Gastroesophageal sphincter (tissue), 3 donors: ENCODE data around the gene FBXL17.

Source experiments
- POLR2A ChIP-seq, 2 donors: fragments of 450-650 bp; IDR thresholded peaks; one replicate each; pipeline ENCODE4 v1.6.1; 2017; ENCODE audit warnings: antibody characterized with exemption in 2 of 2, mild to moderate bottlenecking in 2 of 2, moderate library complexity in 1 of 2
- POLR2AphosphoS5 ChIP-seq: sonication (generic); formaldehyde crosslinking; IDR thresholded peaks from one replicate; pipeline ENCODE4 v1.6.1; 2017; ENCODE audit warnings: antibody characterized with exemption
- TF ChIP-seq, protein P1 (sequence below), 4 experiments: fragments of 200-600 bp in 2 of 4; fragments of 450-650 bp in 2 of 4; sonication (generic) in 1 of 4; IDR thresholded peaks; one replicate each; pipeline ENCODE4 v1.5.1; 2017 to 2019; ENCODE audit warnings: antibody characterized with exemption in 4 of 4, mild to moderate bottlenecking in 2 of 4, moderate library complexity in 2 of 4

- TF ChIP-seq POLR2AphosphoS5 (no peak), POLR2A (IDR thresholded peaks at IDR 0.05) (no peak)
- TF ChIP-seq, protein P1, sequence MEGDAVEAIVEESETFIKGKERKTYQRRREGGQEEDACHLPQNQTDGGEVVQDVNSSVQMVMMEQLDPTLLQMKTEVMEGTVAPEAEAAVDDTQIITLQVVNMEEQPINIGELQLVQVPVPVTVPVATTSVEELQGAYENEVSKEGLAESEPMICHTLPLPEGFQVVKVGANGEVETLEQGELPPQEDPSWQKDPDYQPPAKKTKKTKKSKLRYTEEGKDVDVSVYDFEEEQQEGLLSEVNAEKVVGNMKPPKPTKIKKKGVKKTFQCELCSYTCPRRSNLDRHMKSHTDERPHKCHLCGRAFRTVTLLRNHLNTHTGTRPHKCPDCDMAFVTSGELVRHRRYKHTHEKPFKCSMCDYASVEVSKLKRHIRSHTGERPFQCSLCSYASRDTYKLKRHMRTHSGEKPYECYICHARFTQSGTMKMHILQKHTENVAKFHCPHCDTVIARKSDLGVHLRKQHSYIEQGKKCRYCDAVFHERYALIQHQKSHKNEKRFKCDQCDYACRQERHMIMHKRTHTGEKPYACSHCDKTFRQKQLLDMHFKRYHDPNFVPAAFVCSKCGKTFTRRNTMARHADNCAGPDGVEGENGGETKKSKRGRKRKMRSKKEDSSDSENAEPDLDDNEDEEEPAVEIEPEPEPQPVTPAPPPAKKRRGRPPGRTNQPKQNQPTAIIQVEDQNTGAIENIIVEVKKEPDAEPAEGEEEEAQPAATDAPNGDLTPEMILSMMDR (IDR thresholded peaks at IDR 0.05), result no peak
Measured at GRCh38 chr5:108206707-108207106, 175.2 kb downstream of the FBXL17 start.
